Measurements from ENCODE around the gene VCPKMT.
"Not testable (repeated sequence)": the region's sequence is repeated elsewhere in the genome, so short reads cannot be mapped to it uniquely, and the experiment has no call there.

VCPKMT gene

DNA sequence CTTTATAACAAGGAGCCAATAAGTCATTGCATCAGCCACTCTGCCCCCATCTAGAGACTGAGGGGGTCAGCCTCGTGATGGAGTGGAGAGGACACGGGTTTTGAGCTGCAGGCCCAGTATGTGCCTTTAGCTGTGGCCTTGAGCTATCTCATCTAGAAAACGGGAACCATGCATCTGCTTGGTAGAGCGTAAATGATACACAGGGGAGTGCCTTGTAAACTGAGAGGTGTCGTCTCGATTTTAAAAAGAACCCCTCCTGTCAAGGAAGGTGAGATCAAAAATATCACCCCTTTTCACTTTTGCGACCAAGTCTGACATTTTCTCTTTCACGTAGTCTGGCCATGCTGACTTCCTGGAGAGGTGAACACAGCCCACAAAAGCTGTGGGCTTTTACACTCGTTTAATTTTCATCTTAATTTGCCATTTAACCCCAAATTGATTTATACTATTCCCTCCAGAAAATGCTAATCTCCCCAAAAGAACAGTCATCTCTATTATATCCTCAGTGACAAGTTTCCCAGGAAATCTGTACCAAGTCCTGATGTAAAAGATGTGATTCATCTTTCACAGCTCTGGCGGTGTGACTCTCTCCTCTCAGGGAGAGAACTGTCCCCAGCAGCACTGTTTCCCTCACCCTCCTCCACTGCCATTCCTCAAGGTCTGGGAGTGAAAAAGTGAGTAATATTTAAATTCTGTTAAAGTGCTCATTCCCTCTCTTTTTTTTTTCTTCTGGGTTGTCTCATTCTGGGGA lies 30.6 kb downstream of the VCPKMT start:
- Histone ChIP-seq H3K36me3 (ENCODE audit: control insufficient read depth in 5 of 5, insufficient read depth in 5 of 5, low read length in 5 of 5) (peaks cover 0 to 3% (median 0%) of the 10 kb centered on the region in 5 donors), H3K27me3 (ENCODE audit: control insufficient read depth in 5 of 5, insufficient read depth in 4 of 5, low read length in 5 of 5) (no peaks in the 10 kb centered on the region), H3K4me3 (ENCODE audit: low read depth in 1 of 5, low read length in 5 of 5) (no peak overlapping the region), H3K9ac (ENCODE audit: low read length in 5 of 5) (no peak overlapping the region), H3K27ac (ENCODE audit: low read depth, low read length) (no peak overlapping the region), H3K4me1 (ENCODE audit: control insufficient read depth in 5 of 5, insufficient read depth in 5 of 5, low read length in 5 of 5) (no peaks in the 10 kb centered on the region), H3K9me3 (ENCODE audit: control insufficient read depth in 5 of 5, low read length in 5 of 5) (no peaks in the 10 kb centered on the region)

DNA sequence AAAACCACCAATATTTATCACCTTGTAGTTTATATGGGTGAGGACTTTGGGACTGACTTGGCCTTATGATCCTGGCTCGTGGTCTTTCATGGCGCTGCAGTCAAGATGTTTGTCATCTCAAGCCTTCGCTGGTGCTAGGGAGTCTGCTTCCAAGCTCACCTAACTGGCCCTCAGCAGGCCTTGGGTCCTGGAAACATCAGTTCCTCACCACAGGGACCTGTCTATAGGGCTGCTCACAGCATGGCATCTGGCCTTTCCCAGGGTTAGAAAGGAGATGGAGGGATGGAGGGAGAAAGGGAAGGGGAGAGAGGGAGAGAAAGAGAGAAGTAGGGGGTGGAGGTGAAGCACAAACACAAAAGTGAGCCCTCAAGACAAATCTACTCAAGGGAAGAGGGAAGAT lies 31.7 kb downstream of the VCPKMT start:
- Histone ChIP-seq H3K36me3 (ENCODE audit: control insufficient read depth in 5 of 5, insufficient read depth in 5 of 5, low read length in 5 of 5) (peaks cover 0 to 3% (median 0%) of the 10 kb centered on the region in 5 donors), H3K9ac (ENCODE audit: low read length in 5 of 5) (no peak overlapping the region), H3K27me3 (ENCODE audit: control insufficient read depth in 5 of 5, insufficient read depth in 4 of 5, low read length in 5 of 5) (no peaks in the 10 kb centered on the region), H3K27ac (ENCODE audit: low read depth, low read length) (no peak overlapping the region), H3K4me1 (ENCODE audit: control insufficient read depth in 5 of 5, insufficient read depth in 5 of 5, low read length in 5 of 5) (no peaks in the 10 kb centered on the region), H3K4me3 (ENCODE audit: low read depth in 1 of 5, low read length in 5 of 5) (no peak overlapping the region), H3K9me3 (ENCODE audit: control insufficient read depth in 5 of 5, low read length in 5 of 5) (no peaks in the 10 kb centered on the region)

- Histone ChIP-seq H3K9ac (ENCODE audit: low read length in 5 of 5) (no peak overlapping the region), H3K4me3 (ENCODE audit: low read depth in 1 of 5, low read length in 5 of 5) (no peak overlapping the region), H3K27ac (ENCODE audit: low read depth, low read length) (no peak overlapping the region), H3K4me1 (ENCODE audit: control insufficient read depth in 5 of 5, insufficient read depth in 5 of 5, low read length in 5 of 5) (no peaks in the 10 kb centered on the region), H3K27me3 (ENCODE audit: control insufficient read depth in 5 of 5, insufficient read depth in 4 of 5, low read length in 5 of 5) (no peaks in the 10 kb centered on the region), H3K36me3 (ENCODE audit: control insufficient read depth in 5 of 5, insufficient read depth in 5 of 5, low read length in 5 of 5) (peaks cover 0 to 1% (median 0%) of the 10 kb centered on the region in 5 donors), H3K9me3 (ENCODE audit: control insufficient read depth in 5 of 5, low read length in 5 of 5) (no peaks in the 10 kb centered on the region)
These were observed 32.7 kb downstream of the VCPKMT start for GRCh38 chr14:50083467-50084337.

DNA sequence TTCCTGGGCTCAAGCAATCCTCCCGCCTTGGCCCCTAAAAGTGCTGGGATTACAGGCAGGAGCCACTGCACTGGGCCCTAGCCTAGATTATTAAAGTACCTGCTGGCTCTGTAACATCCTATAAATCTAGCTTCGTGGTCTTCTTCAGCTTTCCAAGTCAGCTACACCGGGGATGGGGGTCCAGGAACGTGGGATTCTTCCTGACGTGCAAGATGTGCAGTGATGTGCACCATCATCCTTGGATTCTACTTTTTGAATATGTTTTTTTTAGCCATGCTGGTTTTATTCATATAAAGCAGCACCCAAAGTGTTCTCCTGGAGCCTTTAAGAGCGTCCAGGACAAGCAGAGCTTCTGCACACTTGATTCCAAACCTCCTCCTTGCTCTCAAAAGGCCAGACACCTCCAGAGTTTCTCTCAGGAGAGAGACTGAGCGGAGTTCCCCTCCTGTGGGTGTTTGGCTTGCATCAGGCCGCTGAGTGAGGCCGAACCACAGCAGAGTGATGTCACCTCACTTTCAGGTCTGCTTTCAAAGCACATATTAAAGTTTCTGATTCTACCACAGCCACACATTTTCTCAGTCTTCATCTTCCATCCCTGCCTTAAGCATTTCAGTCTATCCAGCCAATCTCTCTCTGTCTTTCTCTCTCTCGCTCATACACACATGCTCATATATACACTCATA lies 33.4 kb downstream of the VCPKMT start:
- Histone ChIP-seq H3K9me3 (ENCODE audit: control insufficient read depth in 5 of 5, low read length in 5 of 5) (no peaks in the 10 kb centered on the region), H3K4me3 (ENCODE audit: low read depth in 1 of 5, low read length in 5 of 5) (no peak overlapping the region), H3K27ac (ENCODE audit: low read depth, low read length) (no peak overlapping the region), H3K4me1 (ENCODE audit: control insufficient read depth in 5 of 5, insufficient read depth in 5 of 5, low read length in 5 of 5) (no peaks in the 10 kb centered on the region), H3K9ac (ENCODE audit: low read length in 5 of 5) (no peak overlapping the region), H3K36me3 (ENCODE audit: control insufficient read depth in 5 of 5, insufficient read depth in 5 of 5, low read length in 5 of 5) (no peaks in the 10 kb centered on the region), H3K27me3 (ENCODE audit: control insufficient read depth in 5 of 5, insufficient read depth in 4 of 5, low read length in 5 of 5) (no peaks in the 10 kb centered on the region)

- H3K4me1 ChIP-seq (ENCODE audit: control insufficient read depth in 5 of 5, insufficient read depth in 5 of 5, low read length in 5 of 5): no peaks in the 10 kb centered on the region
- no peaks in the 10 kb centered on the region for H3K36me3 ChIP-seq (ENCODE audit: control insufficient read depth in 5 of 5, insufficient read depth in 5 of 5, low read length in 5 of 5)
- no peaks in the 10 kb centered on the region for H3K27me3 ChIP-seq (ENCODE audit: control insufficient read depth in 5 of 5, insufficient read depth in 4 of 5, low read length in 5 of 5)
- no peak overlapping the region for H3K4me3 ChIP-seq (ENCODE audit: low read depth in 1 of 5, low read length in 5 of 5)
- no peak overlapping the region for H3K9ac ChIP-seq (ENCODE audit: low read length in 5 of 5)
- no peaks in the 10 kb centered on the region for H3K9me3 ChIP-seq (ENCODE audit: control insufficient read depth in 5 of 5, low read length in 5 of 5)
- H3K27ac ChIP-seq (ENCODE audit: low read depth, low read length): no peak overlapping the region
These were observed 34.0 kb downstream of the VCPKMT start for GRCh38 chr14:50082308-50082742.

DNA sequence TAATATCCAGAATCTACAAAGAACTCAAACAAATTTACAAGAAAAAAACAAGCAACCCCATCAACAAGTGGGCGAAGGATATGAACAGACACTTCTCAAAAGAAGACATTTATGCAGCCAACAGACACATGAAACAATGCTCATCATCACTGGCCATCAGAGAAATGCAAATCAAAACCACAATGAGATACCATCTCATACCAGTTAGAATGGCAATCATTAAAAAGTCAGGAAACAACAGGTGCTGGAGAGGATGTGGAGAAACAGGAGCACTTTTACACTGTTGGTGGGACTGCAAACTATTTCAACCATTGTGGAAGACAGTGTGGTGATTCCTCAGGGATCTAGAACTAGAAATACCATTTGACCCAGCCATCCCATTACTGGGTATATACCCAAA lies 37.3 kb downstream of the VCPKMT start:
- H3K27ac ChIP-seq (ENCODE audit: low read depth, low read length); H3K4me3 ChIP-seq (ENCODE audit: low read depth in 1 of 5, low read length in 5 of 5); H3K36me3 ChIP-seq (ENCODE audit: control insufficient read depth in 5 of 5, insufficient read depth in 5 of 5, low read length in 5 of 5); H3K4me1 ChIP-seq (ENCODE audit: control insufficient read depth in 5 of 5, insufficient read depth in 5 of 5, low read length in 5 of 5); H3K9me3 ChIP-seq (ENCODE audit: control insufficient read depth in 5 of 5, low read length in 5 of 5); H3K27me3 ChIP-seq (ENCODE audit: control insufficient read depth in 5 of 5, insufficient read depth in 4 of 5, low read length in 5 of 5); H3K9ac ChIP-seq (ENCODE audit: low read length in 5 of 5): not testable (repeated sequence)

DNA sequence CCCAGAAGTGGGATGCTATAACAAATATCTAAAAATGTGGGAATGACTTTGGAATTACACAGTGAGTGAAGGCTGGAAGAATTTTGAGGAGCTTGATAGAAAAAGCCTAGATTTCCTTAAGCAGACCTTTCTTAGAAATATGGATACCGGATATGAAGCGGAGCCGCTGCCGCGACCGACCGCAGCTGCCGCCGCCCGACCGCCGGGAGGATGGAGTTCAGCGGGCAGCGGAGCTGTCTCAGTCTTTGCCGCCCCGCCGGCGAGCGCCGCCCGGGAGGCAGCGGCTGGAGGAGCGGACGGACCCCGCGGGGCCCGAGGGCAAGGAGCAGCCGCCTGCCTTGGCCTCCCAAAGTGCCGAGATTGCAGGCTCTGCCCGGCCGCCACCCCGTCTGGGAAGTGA lies 42.7 kb downstream of the VCPKMT start:
- not testable (repeated sequence) for H3K27me3 ChIP-seq (ENCODE audit: control insufficient read depth in 5 of 5, insufficient read depth in 4 of 5, low read length in 5 of 5); H3K4me1 ChIP-seq (ENCODE audit: control insufficient read depth in 5 of 5, insufficient read depth in 5 of 5, low read length in 5 of 5); H3K36me3 ChIP-seq (ENCODE audit: control insufficient read depth in 5 of 5, insufficient read depth in 5 of 5, low read length in 5 of 5); H3K9me3 ChIP-seq (ENCODE audit: control insufficient read depth in 5 of 5, low read length in 5 of 5); H3K9ac ChIP-seq (ENCODE audit: low read length in 5 of 5); H3K4me3 ChIP-seq (ENCODE audit: low read depth in 1 of 5, low read length in 5 of 5); H3K27ac ChIP-seq (ENCODE audit: low read depth, low read length)

DNA sequence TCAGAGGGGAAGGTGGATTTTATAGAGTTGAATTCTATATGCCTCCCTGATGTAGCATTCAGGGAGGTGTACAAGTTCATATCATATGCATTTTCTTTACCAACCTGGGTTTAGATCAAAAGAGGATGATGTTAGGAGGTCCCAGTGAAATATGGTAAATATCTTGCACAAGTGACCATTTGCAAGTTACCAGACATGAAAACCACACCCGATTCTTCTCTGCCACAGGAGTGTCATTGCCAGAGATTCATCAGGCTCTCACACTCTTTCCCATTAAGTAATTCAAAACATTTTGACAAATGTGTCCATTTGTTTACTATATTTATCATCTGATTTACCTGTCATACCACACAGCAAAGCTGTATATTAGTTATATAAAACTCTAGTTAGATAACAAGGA lies 44.0 kb downstream of the VCPKMT start:
- no peak overlapping the region for H3K27ac ChIP-seq (ENCODE audit: low read depth, low read length)
- H3K9ac ChIP-seq (ENCODE audit: low read length in 5 of 5): no peak overlapping the region
- H3K9me3 ChIP-seq (ENCODE audit: control insufficient read depth in 5 of 5, low read length in 5 of 5): no peaks in the 10 kb centered on the region
- no peaks in the 10 kb centered on the region for H3K4me1 ChIP-seq (ENCODE audit: control insufficient read depth in 5 of 5, insufficient read depth in 5 of 5, low read length in 5 of 5)
- no peak overlapping the region for H3K4me3 ChIP-seq (ENCODE audit: low read depth in 1 of 5, low read length in 5 of 5)
- H3K36me3 ChIP-seq (ENCODE audit: control insufficient read depth in 5 of 5, insufficient read depth in 5 of 5, low read length in 5 of 5): no peaks in the 10 kb centered on the region
- H3K27me3 ChIP-seq (ENCODE audit: control insufficient read depth in 5 of 5, insufficient read depth in 4 of 5, low read length in 5 of 5): no peaks in the 10 kb centered on the region

- H3K9me3 ChIP-seq (ENCODE audit: control insufficient read depth in 5 of 5, low read length in 5 of 5): no peaks in the 10 kb centered on the region
- H3K4me1 ChIP-seq (ENCODE audit: control insufficient read depth in 5 of 5, insufficient read depth in 5 of 5, low read length in 5 of 5): no peaks in the 10 kb centered on the region
- H3K4me3 ChIP-seq (ENCODE audit: low read depth in 1 of 5, low read length in 5 of 5): no peak overlapping the region
- no peak overlapping the region for H3K9ac ChIP-seq (ENCODE audit: low read length in 5 of 5)
- no peaks in the 10 kb centered on the region for H3K36me3 ChIP-seq (ENCODE audit: control insufficient read depth in 5 of 5, insufficient read depth in 5 of 5, low read length in 5 of 5)
- H3K27me3 ChIP-seq (ENCODE audit: control insufficient read depth in 5 of 5, insufficient read depth in 4 of 5, low read length in 5 of 5): no peaks in the 10 kb centered on the region
- H3K27ac ChIP-seq (ENCODE audit: low read depth, low read length): no peak overlapping the region
These were observed 45.4 kb downstream of the VCPKMT start for GRCh38 chr14:50070840-50071548.
